Caco-2 (cell line): ENCODE data around the gene MAGIX. TPM values are rescaled to one million over a fixed set of nuclear protein-coding genes. Genes with fewer than 3 reads are reported as not detected.

Experiments
- BruUV-seq: library from RNA; stranded (reverse); fragments of 400-500 nt; replicated peaks from 2 replicates; lab custom pipeline; 2021; lab: Mats Ljungman, UMichigan
- CTCF ChIA-PET: fragments of 300-600 bp; sonication (Branson Sonifier 250); formaldehyde crosslinking; loops from one replicate; lab custom pipeline; 2022; ENCODE audit warnings: antibody characterized with exemption; lab: Charles Lee
- POLR2A ChIA-PET: fragments of 300-600 bp; sonication (Branson Sonifier 250); formaldehyde crosslinking; loops from one replicate; lab custom pipeline; 2022; ENCODE audit warnings: antibody characterized with exemption; lab: Charles Lee
- DNase-seq, 2 experiments: peaks; one replicate each; pipeline versions ENCODE4 v3.0.0 to v3.0.0-alpha.2; 2020 to 2022
- H3K27me3 ChIP-seq: replicated peaks from 2 replicates; pipeline ENCODE4 v1.6.0; 2011; ENCODE audit warnings: low read length; ENCODE audit not compliant: control insufficient read depth, insufficient read depth
- H3K36me3 ChIP-seq: 2 replicates; pipeline ENCODE4 v1.5.1; 2011; ENCODE audit warnings: low read length; ENCODE audit not compliant: control insufficient read depth, insufficient read depth
- H3K4me1 ChIP-seq: fragments of 250-450 bp; sonication (Bioruptor Pico); 2 replicates; pipeline ENCODE4 v1.5.1; 2020; ENCODE audit warnings: mild to moderate bottlenecking
- H3K4me3 ChIP-seq: 2 replicates; pipeline ENCODE4 v1.5.1; 2011; ENCODE audit warnings: low read depth, mild to moderate bottlenecking, control low read depth, low read length
- H3K9me3 ChIP-seq: fragments of 250-450 bp; sonication (Bioruptor Pico); 2 replicates; pipeline ENCODE4 v1.5.1; 2020; ENCODE audit warnings: mild to moderate bottlenecking, moderate library complexity
- H3K27ac Mint-ChIP-seq: one replicate; pipeline ENCODE4 v1.8.0; 2022; ENCODE audit warnings: mixed read lengths; ENCODE audit not compliant: unreplicated experiment
- H3K27me3 Mint-ChIP-seq: one replicate; pipeline ENCODE4 v1.8.0; 2022; ENCODE audit warnings: mixed read lengths; ENCODE audit not compliant: insufficient read depth, unreplicated experiment
- H3K36me3 Mint-ChIP-seq: one replicate; pipeline ENCODE4 v1.8.0; 2022; ENCODE audit warnings: mild to moderate bottlenecking, mixed read lengths; ENCODE audit not compliant: insufficient read depth, unreplicated experiment
- H3K4me1 Mint-ChIP-seq: one replicate; pipeline ENCODE4 v1.8.0; 2022; ENCODE audit warnings: low read depth, mixed read lengths; ENCODE audit not compliant: unreplicated experiment
- H3K4me3 Mint-ChIP-seq: one replicate; pipeline ENCODE4 v1.8.0; 2022; ENCODE audit warnings: mild to moderate bottlenecking, moderate library complexity, mixed read lengths; ENCODE audit not compliant: unreplicated experiment
- H3K9me3 Mint-ChIP-seq: one replicate; pipeline ENCODE4 v1.8.0; 2022; ENCODE audit warnings: mixed read lengths; ENCODE audit not compliant: unreplicated experiment
- intact Hi-C: fragments of 100-400 bp; cut with micrococcal nuclease; formaldehyde crosslinking; loops from one replicate; pipeline ENCODE4 v1.10.0; 2022; ENCODE audit not compliant: unreplicated experiment
- total RNA-seq: library from RNA; stranded (reverse); gene quantifications from 2 replicates; pipeline ENCODE4 v1.2.3, GENCODE V29; 2022
- TF ChIP-seq, protein P1 (sequence below), 2 experiments: fragments of 200-600 bp in 1 of 2; IDR thresholded peaks; 1 replicate in 1 of 2; 2 replicates in 1 of 2; pipeline versions ENCODE4 v1.5.1 to v1.8.0; 2011 to 2022; ENCODE audit warnings: antibody characterized with exemption in 1 of 2, control low read depth in 1 of 2, inconsistent platforms in 1 of 2, low read depth in 1 of 2, low read length in 1 of 2, mild to moderate bottlenecking in 1 of 2, moderate library complexity in 1 of 2; ENCODE audit not compliant: insufficient read depth in 1 of 2, severe bottlenecking in 1 of 2, unreplicated experiment in 1 of 2

MAGIX gene
- total RNA-seq, 1 experiment from 2014 or later, result 1.5 TPM

DNA sequence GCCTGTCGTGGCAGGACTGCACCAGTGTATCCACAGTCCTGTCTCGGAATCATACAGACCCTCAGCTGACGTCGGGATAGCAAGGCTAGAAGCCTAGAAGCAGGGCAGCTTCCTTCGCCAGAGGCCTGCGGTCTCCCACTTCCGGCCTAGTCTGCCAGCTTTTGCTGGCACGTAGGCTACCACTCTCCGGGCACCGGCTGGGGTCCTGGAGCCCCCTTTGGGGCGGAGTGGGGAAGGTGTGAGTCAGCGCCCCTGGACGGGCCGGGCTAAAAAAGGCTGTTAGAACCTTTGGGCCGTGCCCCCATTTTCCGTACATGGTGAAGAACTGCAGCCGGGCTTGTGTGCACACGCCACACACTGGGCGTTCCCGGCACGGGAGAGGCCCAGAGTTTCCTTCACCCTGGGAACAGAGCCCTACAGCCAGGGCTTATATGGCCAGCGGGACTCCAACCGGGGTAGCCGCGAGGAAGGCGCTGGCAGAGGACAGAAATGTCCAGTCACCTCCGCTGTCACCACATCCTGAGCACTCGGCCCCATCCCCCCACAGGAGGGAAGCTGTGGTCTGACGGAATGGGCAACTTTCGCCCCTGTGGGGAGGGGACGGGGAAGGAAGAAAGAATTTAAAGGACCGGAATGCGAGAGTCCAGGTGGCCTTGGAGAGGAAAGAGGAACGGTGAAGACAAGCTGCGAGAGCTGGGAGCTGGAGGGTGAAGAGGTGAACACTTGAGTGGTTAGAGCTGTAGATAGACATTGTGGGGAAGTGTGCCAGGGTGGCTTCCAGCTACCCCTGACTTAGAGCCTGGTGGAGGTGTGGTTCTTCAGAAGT, 4.6 kb downstream of the MAGIX start:
- Histone ChIP-seq H3K9me3 (no peaks in the 10 kb centered on the region), H3K4me3 (no peak overlapping the region), H3K27me3 (no peaks in the 10 kb centered on the region), H3K4me1 (no peaks in the 10 kb centered on the region), H3K36me3 (no peaks in the 10 kb centered on the region)
- Mint-ChIP-seq H3K36me3 (peaks cover 14% of the 10 kb centered on the region), H3K4me1 (peaks cover 7% of the 10 kb centered on the region), H3K4me3 (no peak overlapping the region), H3K9me3 (no peaks in the 10 kb centered on the region), H3K27ac (no peak overlapping the region), H3K27me3 (no peaks in the 10 kb centered on the region)
- no TSS peak for BruUV-seq
- CTCF ChIA-PET, result no interaction called here
- DNase-seq, result no peak
- POLR2A ChIA-PET, result no interaction called here
- TF ChIP-seq, protein P1, sequence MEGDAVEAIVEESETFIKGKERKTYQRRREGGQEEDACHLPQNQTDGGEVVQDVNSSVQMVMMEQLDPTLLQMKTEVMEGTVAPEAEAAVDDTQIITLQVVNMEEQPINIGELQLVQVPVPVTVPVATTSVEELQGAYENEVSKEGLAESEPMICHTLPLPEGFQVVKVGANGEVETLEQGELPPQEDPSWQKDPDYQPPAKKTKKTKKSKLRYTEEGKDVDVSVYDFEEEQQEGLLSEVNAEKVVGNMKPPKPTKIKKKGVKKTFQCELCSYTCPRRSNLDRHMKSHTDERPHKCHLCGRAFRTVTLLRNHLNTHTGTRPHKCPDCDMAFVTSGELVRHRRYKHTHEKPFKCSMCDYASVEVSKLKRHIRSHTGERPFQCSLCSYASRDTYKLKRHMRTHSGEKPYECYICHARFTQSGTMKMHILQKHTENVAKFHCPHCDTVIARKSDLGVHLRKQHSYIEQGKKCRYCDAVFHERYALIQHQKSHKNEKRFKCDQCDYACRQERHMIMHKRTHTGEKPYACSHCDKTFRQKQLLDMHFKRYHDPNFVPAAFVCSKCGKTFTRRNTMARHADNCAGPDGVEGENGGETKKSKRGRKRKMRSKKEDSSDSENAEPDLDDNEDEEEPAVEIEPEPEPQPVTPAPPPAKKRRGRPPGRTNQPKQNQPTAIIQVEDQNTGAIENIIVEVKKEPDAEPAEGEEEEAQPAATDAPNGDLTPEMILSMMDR (IDR thresholded peaks at IDR 0.05; ENCODE audit: insufficient read depth in 1 of 2, low read depth in 1 of 2, low read length in 1 of 2, severe bottlenecking in 1 of 2, unreplicated experiment in 1 of 2), result no peak
- intact Hi-C loops, result no loop called here

- intact Hi-C loops, result no loop called here
- BruUV-seq, result no TSS peak
Observed at GRCh38 chrX:49167740-49168108, 5.2 kb downstream of the MAGIX start.

DNA sequence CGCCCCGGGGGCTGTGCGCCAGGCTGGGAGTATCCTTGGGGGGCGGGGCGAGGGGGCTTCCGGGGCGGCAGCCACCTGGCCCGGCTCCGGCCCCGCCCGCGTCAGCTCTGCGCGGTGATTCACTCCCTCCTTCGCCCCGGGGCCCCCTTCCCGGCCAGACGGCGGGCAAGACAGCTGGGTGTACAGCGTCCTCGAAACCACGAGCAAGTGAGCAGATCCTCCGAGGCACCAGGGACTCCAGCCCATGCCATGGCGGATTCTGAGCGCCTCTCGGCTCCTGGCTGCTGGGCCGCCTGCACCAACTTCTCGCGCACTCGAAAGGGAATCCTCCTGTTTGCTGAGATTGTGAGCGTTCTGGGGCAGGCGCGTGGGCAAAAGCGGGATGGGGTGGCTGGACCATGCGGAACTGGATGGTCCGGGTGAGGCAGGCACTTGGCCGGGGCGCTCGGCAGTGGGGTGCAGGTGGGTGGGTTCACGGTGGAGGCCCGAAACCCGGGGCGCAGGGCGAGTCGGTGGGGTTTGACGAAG, 9.3 kb downstream of the MAGIX start, which contains the start of gene PLP2:
Gene PLP2 (plus strand): TSS at position 147 of the 528 bp plus-strand sequence. CDS start 103 bp downstream, at position 250.
- Histone ChIP-seq H3K27me3 (no peaks in the 10 kb centered on the region), H3K36me3 (no peaks in the 10 kb centered on the region), H3K4me3 (peak within 1 kb of the TSS; percentile 63), H3K9me3 (no peaks in the 10 kb centered on the region), H3K4me1 (no peaks in the 10 kb centered on the region)
- peak in 1 of 2 experiments; percentile 64 for DNase-seq
- H3K4me3 Mint-ChIP-seq, result peak within 1 kb of the TSS; percentile 86
- CTCF ChIA-PET, result interaction anchor here (1.0 to 2.3 kb wide), 2 partner anchors 16 to 19 kb away, joined by 5 to 8 read pairs; no protein-coding TSS in a partner anchor
- no peaks in the 10 kb centered on the region for H3K9me3 Mint-ChIP-seq
- no TSS peak for BruUV-seq
- peaks cover 14% of the 10 kb centered on the region for H3K4me1 Mint-ChIP-seq
- no peaks in the 10 kb centered on the region for H3K27me3 Mint-ChIP-seq
- intact Hi-C loops, result loop anchor here (10.0 kb wide), 1 partner anchor 63 kb away; the partner anchor contains the start of genes CACNA1F and CCDC22
- POLR2A ChIA-PET, result interaction anchor here (0.6 to 2.1 kb wide), 2 partner anchors 19 to 214 kb away, joined by 4 to 7 read pairs; no protein-coding TSS in a partner anchor
- peaks cover 10% of the 10 kb centered on the region for H3K36me3 Mint-ChIP-seq
- TF ChIP-seq, protein P1 (IDR thresholded peaks at IDR 0.05; ENCODE audit: insufficient read depth in 1 of 2, low read depth in 1 of 2, low read length in 1 of 2, severe bottlenecking in 1 of 2, unreplicated experiment in 1 of 2), result no peak
- H3K27ac Mint-ChIP-seq, result no peak within 1 kb of the TSS

More at GRCh38 chrX:49167740-49168108, 5.2 kb downstream of the MAGIX start:
- Mint-ChIP-seq H3K4me1 (peaks cover 7% of the 10 kb centered on the region), H3K4me3 (no peak overlapping the region), H3K27me3 (no peaks in the 10 kb centered on the region), H3K9me3 (no peaks in the 10 kb centered on the region), H3K36me3 (peaks cover 14% of the 10 kb centered on the region), H3K27ac (no peak overlapping the region)
- TF ChIP-seq, protein P1 (IDR thresholded peaks at IDR 0.05; ENCODE audit: insufficient read depth in 1 of 2, low read depth in 1 of 2, low read length in 1 of 2, severe bottlenecking in 1 of 2, unreplicated experiment in 1 of 2), result no peak
- no peak for DNase-seq
- ChIA-PET CTCF (no interaction called here), POLR2A (no interaction called here)
- Histone ChIP-seq H3K36me3 (no peaks in the 10 kb centered on the region), H3K4me3 (no peak overlapping the region), H3K4me1 (no peaks in the 10 kb centered on the region), H3K9me3 (no peaks in the 10 kb centered on the region), H3K27me3 (no peaks in the 10 kb centered on the region)
